ENCODE measurements around the gene ADNP. TPM values are rescaled to one million over a fixed set of nuclear protein-coding genes. Genes with fewer than 3 reads are reported as not detected.

The ADNP gene
- total RNA-seq, 1 experiment from 2014 or later, result 16.5 TPM

- in situ Hi-C loops (cut with HindIII; ENCODE audit: low sequenced_read_pairs), result no loop called here
- DNase-seq (ENCODE audit: low spot score), result no peak
These were observed 53.9 kb downstream of the ADNP start for GRCh38 chr20:50877232-50877743.

GRCh38 chr20:50876816-50877215 is 54.4 kb downstream of the ADNP start:
- no peak for DNase-seq (ENCODE audit: low spot score)
- in situ Hi-C loops (cut with HindIII; ENCODE audit: low sequenced_read_pairs), result no loop called here

GRCh38 chr20:50876063-50876685 is 55.1 kb downstream of the ADNP start:
- in situ Hi-C loops (cut with HindIII; ENCODE audit: low sequenced_read_pairs), result no loop called here
- no peak for DNase-seq (ENCODE audit: low spot score)

- in situ Hi-C loops (cut with HindIII; ENCODE audit: low sequenced_read_pairs), result no loop called here
- no peak for DNase-seq (ENCODE audit: low spot score)
These were observed 56.2 kb downstream of the ADNP start for GRCh38 chr20:50874758-50875665.

- DNase-seq (ENCODE audit: low spot score), result no peak
- in situ Hi-C loops (cut with HindIII; ENCODE audit: low sequenced_read_pairs), result no loop called here
These were observed 57.0 kb downstream of the ADNP start for GRCh38 chr20:50874111-50874757.

- no peak for DNase-seq (ENCODE audit: low spot score)
- in situ Hi-C loops (cut with HindIII; ENCODE audit: low sequenced_read_pairs), result no loop called here
These were observed 57.7 kb downstream of the ADNP start for GRCh38 chr20:50873585-50873984.

- in situ Hi-C loops (cut with HindIII; ENCODE audit: low sequenced_read_pairs), result no loop called here
- no peak for DNase-seq (ENCODE audit: low spot score)
These were observed 58.4 kb downstream of the ADNP start for GRCh38 chr20:50872560-50873425.

GRCh38 chr20:50870561-50871161 is 60.6 kb downstream of the ADNP start:
- no peak for DNase-seq (ENCODE audit: low spot score)
- in situ Hi-C loops (cut with HindIII; ENCODE audit: low sequenced_read_pairs), result no loop called here

- in situ Hi-C loops (cut with HindIII; ENCODE audit: low sequenced_read_pairs), result no loop called here
- no peak for DNase-seq (ENCODE audit: low spot score)
These were observed 62.4 kb downstream of the ADNP start for GRCh38 chr20:50868509-50869495.

- in situ Hi-C loops (cut with HindIII; ENCODE audit: low sequenced_read_pairs), result no loop called here
- DNase-seq (ENCODE audit: low spot score), result no peak
These were observed 63.4 kb downstream of the ADNP start for GRCh38 chr20:50867805-50868204.

- DNase-seq (ENCODE audit: low spot score), result no peak
- in situ Hi-C loops (cut with HindIII; ENCODE audit: low sequenced_read_pairs), result no loop called here
These were observed 64.4 kb downstream of the ADNP start for GRCh38 chr20:50866831-50867230.

GRCh38 chr20:50866036-50866685 is 65.1 kb downstream of the ADNP start:
- no peak for DNase-seq (ENCODE audit: low spot score)
- in situ Hi-C loops (cut with HindIII; ENCODE audit: low sequenced_read_pairs), result no loop called here

- in situ Hi-C loops (cut with HindIII; ENCODE audit: low sequenced_read_pairs), result no loop called here
- no peak for DNase-seq (ENCODE audit: low spot score)
These were observed 65.6 kb downstream of the ADNP start for GRCh38 chr20:50865591-50865990.

GRCh38 chr20:50865114-50865513 is 66.1 kb downstream of the ADNP start:
- in situ Hi-C loops (cut with HindIII; ENCODE audit: low sequenced_read_pairs), result no loop called here
- DNase-seq (ENCODE audit: low spot score), result no peak

GRCh38 chr20:50862546-50862945 is 68.7 kb downstream of the ADNP start:
- in situ Hi-C loops (cut with HindIII; ENCODE audit: low sequenced_read_pairs), result no loop called here
- no peak for DNase-seq (ENCODE audit: low spot score)

- in situ Hi-C loops (cut with HindIII; ENCODE audit: low sequenced_read_pairs), result no loop called here
These were observed 70.2 kb downstream of the ADNP start for GRCh38 chr20:50861012-50861411.

GRCh38 chr20:50859161-50859560 is 72.1 kb downstream of the ADNP start:
- in situ Hi-C loops (cut with HindIII; ENCODE audit: low sequenced_read_pairs), result no loop called here
- no peak for DNase-seq (ENCODE audit: low spot score)

More at GRCh38 chr20:50861012-50861411, 70.2 kb downstream of the ADNP start:
- DNase-seq (ENCODE audit: low spot score), result no peak
